H9 (cell line): Measurements from ENCODE around the gene EFL1. TPM values are rescaled to one million over a fixed set of nuclear protein-coding genes. Genes with fewer than 3 reads are reported as not detected.

ENCODE experiments used
- DNase-seq: peaks from one replicate; pipeline ENCODE4 v3.0.0-alpha.2; 2017
- H2AFZ ChIP-seq: one replicate; pipeline ENCODE4 v1.6.1; 2013; ENCODE audit warnings: mild to moderate bottlenecking, low read length, control low read depth, moderate library complexity
- H2AK5ac ChIP-seq: 2 replicates; pipeline ENCODE4 v1.6.1; 2013; ENCODE audit warnings: low read length, control low read depth, mixed read lengths; ENCODE audit not compliant: insufficient read length
- H2BK120ac ChIP-seq: one replicate; pipeline ENCODE4 v1.6.1; 2013; ENCODE audit warnings: low read depth, mild to moderate bottlenecking, low read length, control low read depth, inconsistent platforms; ENCODE audit not compliant: poor library complexity, severe bottlenecking
- H2BK12ac ChIP-seq: 2 replicates; pipeline ENCODE4 v1.6.1; 2013; ENCODE audit warnings: low read length, control low read depth, mixed read lengths, low read depth; ENCODE audit not compliant: insufficient read length
- H2BK15ac ChIP-seq: 2 replicates; pipeline ENCODE4 v1.6.1; 2013; ENCODE audit warnings: low read depth, low read length, control low read depth
- H2BK20ac ChIP-seq: one replicate; pipeline ENCODE4 v1.6.1; 2013; ENCODE audit warnings: low read depth, mild to moderate bottlenecking, low read length, control low read depth, inconsistent platforms; ENCODE audit not compliant: poor library complexity, severe bottlenecking
- H2BK5ac ChIP-seq: 2 replicates; pipeline ENCODE4 v1.6.1; 2013; ENCODE audit warnings: low read length, control low read depth, mixed read lengths; ENCODE audit not compliant: insufficient read length
- H3K14ac ChIP-seq: 2 replicates; pipeline ENCODE4 v1.6.1; 2013; ENCODE audit warnings: low read length, control low read depth; ENCODE audit not compliant: insufficient read depth
- H3K18ac ChIP-seq: 2 replicates; pipeline ENCODE4 v1.6.1; 2013; ENCODE audit warnings: low read depth, mild to moderate bottlenecking, mixed read lengths, low read length, control low read depth; ENCODE audit not compliant: insufficient read length
- H3K23ac ChIP-seq: 2 replicates; pipeline ENCODE4 v1.6.1; 2013; ENCODE audit warnings: low read length, control low read depth, mixed read lengths, low read depth; ENCODE audit not compliant: insufficient read length
- H3K23me2 ChIP-seq: 2 replicates; pipeline ENCODE4 v1.6.1; 2013; ENCODE audit warnings: low read depth, mild to moderate bottlenecking, mixed read lengths, low read length, control low read depth; ENCODE audit not compliant: insufficient read length, poor library complexity, severe bottlenecking
- H3K27ac ChIP-seq: 2 replicates; pipeline ENCODE4 v1.5.1; 2013; ENCODE audit warnings: low read length, control low read depth, mixed read lengths, low read depth; ENCODE audit not compliant: insufficient read length
- H3K27me3 ChIP-seq: 2 replicates; pipeline ENCODE4 v1.6.1; 2013; ENCODE audit warnings: low read length, control low read depth, inconsistent platforms; ENCODE audit not compliant: insufficient read depth
- H3K4ac ChIP-seq: 2 replicates; pipeline ENCODE4 v1.6.1; 2013; ENCODE audit warnings: low read depth, mild to moderate bottlenecking, control low read depth, inconsistent platforms, low read length, moderate library complexity
- H3K4me1 ChIP-seq: 2 replicates; pipeline ENCODE4 v1.6.1; 2013; ENCODE audit warnings: low read length, control low read depth, inconsistent platforms; ENCODE audit not compliant: insufficient read depth
- H3K4me2 ChIP-seq: 2 replicates; pipeline ENCODE4 v1.6.1; 2013; ENCODE audit warnings: low read length, control low read depth, mixed read lengths; ENCODE audit not compliant: insufficient read length, insufficient read depth
- H3K56ac ChIP-seq: 2 replicates; pipeline ENCODE4 v1.6.1; 2013; ENCODE audit warnings: low read depth, mild to moderate bottlenecking, mixed read lengths, low read length, control low read depth; ENCODE audit not compliant: insufficient read length
- H3K79me1 ChIP-seq: 2 replicates; pipeline ENCODE4 v1.6.1; 2013; ENCODE audit warnings: low read depth, mild to moderate bottlenecking, moderate library complexity, low read length, control low read depth, inconsistent platforms; ENCODE audit not compliant: insufficient read depth, poor library complexity, severe bottlenecking
- H3K79me2 ChIP-seq: 2 replicates; pipeline ENCODE4 v1.6.1; 2013; ENCODE audit warnings: low read length, control low read depth, inconsistent platforms; ENCODE audit not compliant: insufficient read depth
- H3K9ac ChIP-seq: 2 replicates; pipeline ENCODE4 v1.6.1; 2013; ENCODE audit warnings: low read length, control low read depth, mixed read lengths; ENCODE audit not compliant: insufficient read length; ENCODE audit errors: extremely low read depth
- H3K9me3 ChIP-seq: one replicate; pipeline ENCODE4 v1.6.1; 2013; ENCODE audit warnings: low read depth, low read length, inconsistent platforms; ENCODE audit not compliant: control insufficient read depth
- H3T11ph ChIP-seq: one replicate; pipeline ENCODE4 v1.6.1; 2013; ENCODE audit warnings: mild to moderate bottlenecking, low read length, control low read depth, inconsistent platforms
- H4K20me1 ChIP-seq: one replicate; pipeline ENCODE4 v1.6.1; 2013; ENCODE audit not compliant: control insufficient read depth, insufficient read length, insufficient read depth
- H4K5ac ChIP-seq: 2 replicates; pipeline ENCODE4 v1.6.1; 2013; ENCODE audit warnings: low read depth, mild to moderate bottlenecking, mixed read lengths, low read length, control low read depth; ENCODE audit not compliant: insufficient read length
- H4K8ac ChIP-seq: replicated peaks from 2 replicates; pipeline ENCODE4 v1.6.1; 2013; ENCODE audit warnings: low read length, control low read depth, mixed read lengths, low read depth; ENCODE audit not compliant: insufficient read length
- H4K91ac ChIP-seq: 2 replicates; pipeline ENCODE4 v1.6.1; 2013; ENCODE audit warnings: low read depth, mild to moderate bottlenecking, moderate library complexity, mixed read lengths, low read length, control low read depth; ENCODE audit not compliant: insufficient read length
- H3K27ac Mint-ChIP-seq, 3 experiments: 2 replicates in 2 of 3; 3 replicates in 1 of 3; pipeline ENCODE4 v1.8.0; 2020 to 2021; ENCODE audit warnings: mixed read lengths in 3 of 3, mild to moderate bottlenecking in 1 of 3, moderate library complexity in 1 of 3
- H3K27me3 Mint-ChIP-seq: 2 replicates; pipeline ENCODE4 v1.8.0; 2021; ENCODE audit warnings: low read depth, mild to moderate bottlenecking, moderate library complexity, mixed read lengths
- H3K36me3 Mint-ChIP-seq, 3 experiments: 2 replicates in 2 of 3; 3 replicates in 1 of 3; pipeline ENCODE4 v1.8.0; 2020 to 2021; ENCODE audit warnings: low read depth in 3 of 3, mixed read lengths in 3 of 3; ENCODE audit not compliant: insufficient read depth in 1 of 3
- H3K4me1 Mint-ChIP-seq, 2 experiments: 2 replicates each; pipeline ENCODE4 v1.8.0; 2020; ENCODE audit warnings: mixed read lengths in 2 of 2
- H3K4me3 Mint-ChIP-seq, 2 experiments: 2 replicates in 1 of 2; 3 replicates in 1 of 2; pipeline ENCODE4 v1.8.0; 2020 to 2021; ENCODE audit warnings: mild to moderate bottlenecking in 2 of 2, mixed read lengths in 2 of 2, moderate library complexity in 1 of 2
- H3K9me3 Mint-ChIP-seq, 2 experiments: 2 replicates in 1 of 2; 3 replicates in 1 of 2; pipeline ENCODE4 v1.8.0; 2020; ENCODE audit warnings: mild to moderate bottlenecking in 2 of 2, mixed read lengths in 2 of 2, moderate library complexity in 1 of 2
- CTCF ChIP-seq: fragments of 200-600 bp; sonication (generic); conservative IDR thresholded peaks from 3 replicates; pipeline ENCODE4 v1.8.0; 2021; ENCODE audit warnings: antibody characterized with exemption, mild to moderate bottlenecking
- total RNA-seq: library from RNA; stranded (reverse); gene quantifications from 2 replicates; pipeline ENCODE4 v1.2.1, GENCODE V29; 2021

The EFL1 gene
- total RNA-seq, 1 experiment from 2014 or later = 29.4 TPM

DNA sequence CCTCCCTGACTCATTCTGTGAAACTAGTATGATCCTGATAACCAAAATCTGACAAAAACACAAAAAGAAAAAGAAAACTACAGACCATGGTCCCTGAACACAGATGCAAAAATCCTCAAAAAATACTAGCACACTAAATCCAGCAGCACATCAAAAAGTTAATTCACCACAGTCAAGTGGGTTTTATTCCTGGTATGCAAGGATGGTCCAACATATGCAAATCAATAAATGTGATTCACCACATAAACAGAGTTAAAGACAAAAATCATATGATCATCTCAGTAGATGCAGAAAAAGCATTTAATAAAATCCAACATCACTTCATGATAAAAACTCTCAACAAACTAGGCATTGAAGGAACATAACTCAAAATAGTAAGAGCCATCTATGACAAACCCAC is 12.9 kb upstream of the EFL1 start:
- no peak overlapping the region for H3K23ac ChIP-seq
- no peak for DNase-seq
- no peak overlapping the region for H4K91ac ChIP-seq
- no peak overlapping the region for H2BK120ac ChIP-seq
- H3K4me3 Mint-ChIP-seq = no peak overlapping the region
- H2BK5ac ChIP-seq = no peak overlapping the region
- H3K27me3 Mint-ChIP-seq = no peaks in the 10 kb centered on the region; the same call in 1 of the 2 replicates
- no peak overlapping the region for H3K27ac Mint-ChIP-seq
- H3K18ac ChIP-seq = no peak overlapping the region
- H3K23me2 ChIP-seq = no peaks in the 10 kb centered on the region
- peaks cover 14 to 24% (median 20%) of the 10 kb centered on the region in 3 experiments for H3K36me3 Mint-ChIP-seq
- H4K5ac ChIP-seq = no peak overlapping the region
- no peaks in the 10 kb centered on the region for H3K27me3 ChIP-seq
- no peak overlapping the region for H2BK15ac ChIP-seq
- no peak overlapping the region for H3K56ac ChIP-seq
- no peaks in the 10 kb centered on the region for H4K20me1 ChIP-seq
- H3K9me3 ChIP-seq = no peaks in the 10 kb centered on the region
- H2BK20ac ChIP-seq = no peak overlapping the region
- H4K8ac ChIP-seq = no peak overlapping the region
- peaks cover 19 to 22% of the 10 kb centered on the region in 2 experiments for H3K9me3 Mint-ChIP-seq
- no peak overlapping the region for H2AFZ ChIP-seq
- no peak overlapping the region for H3K14ac ChIP-seq
- no peak overlapping the region for H3K4ac ChIP-seq
- no peak overlapping the region for H3K4me2 ChIP-seq
- no peaks in the 10 kb centered on the region for H3K4me1 ChIP-seq
- no peak overlapping the region for H3K9ac ChIP-seq
- no peaks in the 10 kb centered on the region for H3K79me2 ChIP-seq
- no peak overlapping the region for H2AK5ac ChIP-seq
- H3K79me1 ChIP-seq = no peaks in the 10 kb centered on the region
- H3T11ph ChIP-seq = no peak overlapping the region
- H3K27ac ChIP-seq = no peak overlapping the region
- H3K4me1 Mint-ChIP-seq = peaks cover 0 to 7% of the 10 kb centered on the region in 2 experiments; a peak in 2 of 4 replicates
- TF ChIP-seq CTCF = no peak
- H2BK12ac ChIP-seq = no peak overlapping the region
